ENCODE measurements around the gene ALDH6A1.

Gene ALDH6A1

GRCh38 chr14:74077401-74077800, 6.9 kb downstream of the ALDH6A1 start:
- TF ChIP-seq CTCF (IDR thresholded peaks at IDR 0.05), result no peak

DNA sequence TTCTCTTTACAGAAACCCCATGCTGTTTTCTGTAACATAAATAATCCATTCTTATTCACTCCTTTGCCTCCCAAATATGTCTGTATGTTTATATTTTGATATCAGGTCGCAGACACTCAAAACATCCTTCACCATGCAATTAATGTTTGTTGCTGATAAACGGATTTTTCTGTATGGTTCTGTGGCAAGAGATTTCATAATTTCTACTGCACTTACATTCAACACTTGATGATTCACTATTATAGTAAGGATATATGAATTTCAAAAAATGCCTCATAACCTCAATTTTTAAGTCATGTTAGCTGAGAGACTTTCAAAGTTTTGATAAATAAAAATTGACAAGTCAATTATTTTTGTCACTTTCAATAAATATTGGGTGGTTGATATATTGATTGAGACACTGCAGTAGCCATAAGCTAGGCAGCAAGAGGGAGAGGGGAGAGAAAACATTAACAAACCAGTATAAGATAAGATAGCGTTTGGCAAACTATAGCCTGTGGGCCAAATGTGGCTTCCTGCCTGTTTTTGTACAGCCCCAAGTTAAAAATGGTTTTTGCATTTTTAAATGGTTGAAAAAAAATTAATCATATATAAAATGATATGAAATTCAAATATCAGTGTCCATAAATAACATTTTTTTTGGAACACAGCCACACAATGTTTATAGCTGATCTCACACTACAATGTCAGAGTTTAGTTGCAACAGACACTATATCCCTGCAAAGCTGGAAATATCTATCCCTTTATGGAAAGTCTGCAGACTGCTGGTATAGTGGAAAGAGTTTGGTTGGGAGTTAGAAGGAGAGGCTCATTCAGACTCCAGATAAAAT, 18.3 kb downstream of the ALDH6A1 start:
- no peak for TF ChIP-seq CTCF (IDR thresholded peaks at IDR 0.05)

- no peak for TF ChIP-seq CTCF (IDR thresholded peaks at IDR 0.05)
Measured at GRCh38 chr14:74064883-74065282, 19.4 kb downstream of the ALDH6A1 start.

DNA sequence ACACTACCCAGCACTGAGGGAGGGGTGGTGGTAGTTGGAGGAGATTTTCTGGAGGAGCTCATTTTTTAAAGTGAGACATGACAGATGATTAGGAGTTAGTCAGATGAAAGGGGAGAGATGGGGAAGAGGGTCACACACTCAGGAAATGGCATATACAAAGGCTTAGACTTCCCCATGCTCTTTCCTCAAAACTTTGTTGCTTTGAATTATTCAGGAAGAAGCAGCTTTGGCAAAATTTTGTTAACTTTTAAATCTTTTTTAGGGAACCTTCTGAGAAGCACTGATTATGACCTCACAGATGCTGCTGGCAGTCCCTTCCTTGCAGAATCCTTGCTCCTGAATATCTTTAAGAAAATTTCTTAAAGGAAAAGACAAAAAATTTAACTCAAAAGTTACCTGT, 19.8 kb downstream of the ALDH6A1 start:
- no peak for TF ChIP-seq CTCF (IDR thresholded peaks at IDR 0.05)

DNA sequence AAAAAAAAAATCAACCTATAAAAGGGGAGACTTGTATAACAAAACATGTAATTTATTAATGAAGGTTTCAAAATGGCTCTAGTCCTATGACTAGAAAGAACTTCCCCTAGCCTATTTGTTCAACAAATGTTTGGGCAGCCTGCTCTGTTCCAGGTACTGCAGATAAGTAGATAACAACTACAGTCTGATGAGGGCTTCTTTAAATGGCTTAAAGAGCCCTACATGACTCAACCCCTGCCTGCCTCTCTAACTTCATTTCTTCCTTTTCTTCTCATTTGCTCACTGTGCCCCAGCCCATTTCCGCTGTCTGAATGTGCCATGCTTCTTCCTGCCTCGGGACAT, 21.5 kb downstream of the ALDH6A1 start:
- TF ChIP-seq CTCF (IDR thresholded peaks at IDR 0.05), result no peak

DNA sequence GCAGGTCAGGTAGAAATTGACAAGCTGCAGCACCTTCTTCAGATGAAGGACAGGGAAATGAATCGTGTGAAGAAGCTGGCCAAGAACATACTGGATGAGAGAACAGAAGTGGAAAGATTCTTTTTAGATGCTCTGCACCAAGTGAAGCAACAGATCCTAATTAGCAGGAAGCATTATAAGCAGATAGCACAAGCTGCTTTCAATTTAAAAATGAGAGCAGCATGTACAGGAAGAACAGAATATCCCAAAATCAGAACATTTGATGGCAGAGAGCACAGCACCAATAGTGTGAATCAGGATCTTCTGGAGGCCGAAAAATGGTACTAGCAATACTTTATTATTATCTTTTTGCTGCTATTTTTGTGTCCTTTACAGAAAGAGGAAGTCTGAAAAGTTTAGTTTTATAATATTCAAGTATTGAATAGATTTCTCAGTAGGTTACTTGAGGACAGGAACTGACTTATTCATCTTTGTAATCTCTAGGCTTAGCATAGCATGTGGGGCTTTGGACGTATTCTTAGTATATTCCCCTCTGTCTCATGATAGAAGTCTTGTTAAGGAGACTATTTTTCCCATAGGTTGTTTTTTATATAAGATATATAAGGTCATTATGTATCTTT, 34.3 kb downstream of the ALDH6A1 start:
- no peak for TF ChIP-seq CTCF (IDR thresholded peaks at IDR 0.05)

- no peak for TF ChIP-seq CTCF (IDR thresholded peaks at IDR 0.05)
Measured at GRCh38 chr14:74048281-74048680, 36.0 kb downstream of the ALDH6A1 start.
